IPS DF 19.7 (cell line): ENCODE results near the gene PLEKHJ1.

Experiments used
- DNase-seq: peaks from one replicate; pipeline ENCODE4 v3.0.0-alpha.2; 2013; ENCODE audit warnings: low read depth, low spot score

Gene PLEKHJ1

DNA sequence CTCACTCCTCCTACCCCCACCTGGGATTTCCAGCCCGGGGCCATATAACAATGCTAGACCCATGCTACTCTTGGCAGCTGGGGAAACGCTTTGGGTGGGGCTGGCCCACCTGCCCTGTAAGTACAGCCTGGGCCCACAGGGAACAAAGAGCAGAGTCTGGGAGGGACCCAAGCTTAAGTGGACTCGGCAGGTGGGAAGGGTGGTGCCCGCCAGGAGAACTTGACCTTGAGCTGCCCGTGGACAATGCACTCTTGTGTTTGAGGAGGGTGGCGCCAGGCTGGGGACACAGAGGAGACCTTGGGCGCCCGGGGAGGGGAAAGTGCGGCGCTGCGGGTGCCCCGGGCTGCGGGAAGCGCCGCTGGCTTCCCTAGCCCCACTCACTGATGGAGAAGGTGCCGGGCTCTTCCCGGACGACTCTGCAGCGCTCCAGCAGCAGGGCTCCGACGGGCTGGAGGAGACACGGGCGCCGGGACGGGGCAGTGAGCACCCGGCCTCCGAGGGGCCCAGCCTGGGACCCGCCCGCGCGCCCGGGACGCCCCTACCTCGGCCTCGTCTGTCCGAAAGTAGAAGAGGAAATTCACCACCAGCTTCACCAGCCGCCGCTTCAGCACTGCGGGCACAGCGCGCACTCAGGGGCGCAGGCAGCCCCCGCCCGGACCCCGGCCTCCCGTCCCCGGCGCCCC, 607 bp downstream of the PLEKHJ1 start:
- DNase-seq = no peak

GRCh38 chr19:2234996-2235380, 1.1 kb downstream of the PLEKHJ1 start:
- DNase-seq = no peak

DNA sequence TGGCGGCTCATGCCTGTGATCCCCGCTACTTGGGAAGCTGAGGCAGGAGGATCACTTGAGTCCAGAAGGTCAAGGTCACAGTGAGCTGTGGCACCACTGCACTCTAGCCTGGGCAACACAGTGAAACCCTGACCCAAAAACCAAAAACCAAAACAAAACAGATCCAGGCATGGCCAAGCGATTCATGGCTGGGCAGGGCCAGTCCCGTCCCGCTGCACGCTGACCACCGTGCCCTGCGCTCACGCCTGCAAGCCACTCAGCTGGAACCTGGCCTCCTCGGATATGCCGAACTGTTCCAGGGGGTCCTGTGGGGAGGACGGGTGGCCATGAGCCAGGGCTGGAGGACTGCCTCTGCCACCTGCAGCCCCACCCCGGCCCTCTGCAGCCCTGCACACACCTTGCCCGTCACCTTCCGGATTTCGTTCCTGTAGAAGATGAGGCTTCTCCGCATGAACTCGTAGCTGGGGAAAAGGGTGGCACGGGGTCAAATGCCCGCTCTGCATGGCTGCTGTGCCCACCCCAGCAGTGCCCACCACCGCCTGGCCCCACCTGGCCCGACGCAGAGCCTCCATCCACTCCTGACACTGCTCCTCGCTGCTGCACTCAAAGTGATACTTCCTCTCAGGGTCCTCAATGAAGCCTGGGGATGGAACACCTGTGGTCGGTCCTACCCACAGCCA, 2.4 kb downstream of the PLEKHJ1 start:
- no peak for DNase-seq

DNA sequence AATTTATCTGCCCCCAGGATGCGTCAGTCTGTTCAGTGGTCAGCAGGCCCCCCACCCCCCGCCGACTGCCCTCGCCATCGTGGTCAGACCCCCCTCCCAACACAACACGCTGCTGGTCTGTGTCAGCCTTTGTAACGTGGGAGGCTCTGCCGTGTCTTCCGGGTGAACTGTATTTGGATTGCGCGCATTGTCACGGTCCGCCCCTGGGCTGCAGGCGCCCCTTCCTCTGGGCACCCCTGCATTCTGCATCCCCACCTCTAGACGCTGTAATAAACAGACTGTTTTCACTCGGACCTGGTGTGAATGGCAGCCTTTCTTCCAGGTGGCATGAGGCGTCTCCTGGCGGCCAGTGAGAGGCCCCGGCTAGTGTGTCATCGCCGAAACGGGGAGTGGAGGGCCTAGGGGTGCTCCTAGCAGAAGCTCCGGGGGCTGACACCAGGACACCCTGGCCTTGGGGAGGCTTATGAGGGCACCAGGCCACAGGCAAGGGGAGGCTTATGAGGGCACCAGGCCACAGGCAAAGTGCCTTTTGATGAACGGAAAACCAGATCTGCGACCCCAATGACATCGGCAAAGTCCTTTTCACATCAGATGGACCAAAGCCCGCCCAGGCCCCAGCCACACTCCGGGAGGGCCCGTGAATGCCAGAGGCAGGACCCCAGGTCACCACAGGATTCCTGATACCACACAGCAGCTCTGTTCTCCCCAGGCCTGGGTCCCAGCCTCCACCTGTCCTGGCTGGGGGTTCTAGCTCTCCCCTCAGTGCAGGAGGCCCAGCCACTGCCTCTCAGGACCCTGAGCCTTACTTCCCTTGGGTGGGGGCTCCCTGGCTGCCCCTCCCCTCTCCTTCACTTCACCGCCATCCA, 3.6 kb downstream of the PLEKHJ1 start:
- no peak for DNase-seq

DNA sequence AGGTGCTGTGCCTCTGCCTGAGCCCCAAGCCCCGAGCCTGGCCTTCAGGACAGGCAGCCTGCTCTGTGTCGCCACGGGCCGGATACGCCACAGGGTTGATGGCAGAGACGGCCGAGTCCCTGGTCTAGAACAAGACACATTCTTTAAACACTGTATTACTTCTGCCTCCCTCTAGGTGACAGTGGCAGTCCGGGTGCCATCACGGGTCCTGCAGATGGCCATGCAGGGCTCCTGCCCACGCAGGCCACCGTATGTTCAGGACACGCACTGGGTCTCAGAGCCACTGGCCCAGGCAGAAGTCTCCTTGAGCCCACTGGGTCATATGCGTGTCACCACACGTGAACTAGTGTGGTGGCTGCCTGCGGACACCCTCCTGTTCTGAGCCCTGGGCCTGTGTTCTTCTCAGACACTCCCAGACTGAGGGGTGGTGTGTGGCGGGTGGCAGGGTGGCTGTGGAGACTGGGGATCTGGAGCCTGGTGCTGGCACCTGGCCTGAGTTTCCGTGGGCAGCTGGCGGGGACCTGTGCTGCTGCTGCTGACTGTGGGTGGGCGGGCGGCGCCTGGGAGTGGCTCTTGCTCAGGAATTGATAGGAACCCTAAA, 4.4 kb downstream of the PLEKHJ1 start:
- DNase-seq = no peak

DNA sequence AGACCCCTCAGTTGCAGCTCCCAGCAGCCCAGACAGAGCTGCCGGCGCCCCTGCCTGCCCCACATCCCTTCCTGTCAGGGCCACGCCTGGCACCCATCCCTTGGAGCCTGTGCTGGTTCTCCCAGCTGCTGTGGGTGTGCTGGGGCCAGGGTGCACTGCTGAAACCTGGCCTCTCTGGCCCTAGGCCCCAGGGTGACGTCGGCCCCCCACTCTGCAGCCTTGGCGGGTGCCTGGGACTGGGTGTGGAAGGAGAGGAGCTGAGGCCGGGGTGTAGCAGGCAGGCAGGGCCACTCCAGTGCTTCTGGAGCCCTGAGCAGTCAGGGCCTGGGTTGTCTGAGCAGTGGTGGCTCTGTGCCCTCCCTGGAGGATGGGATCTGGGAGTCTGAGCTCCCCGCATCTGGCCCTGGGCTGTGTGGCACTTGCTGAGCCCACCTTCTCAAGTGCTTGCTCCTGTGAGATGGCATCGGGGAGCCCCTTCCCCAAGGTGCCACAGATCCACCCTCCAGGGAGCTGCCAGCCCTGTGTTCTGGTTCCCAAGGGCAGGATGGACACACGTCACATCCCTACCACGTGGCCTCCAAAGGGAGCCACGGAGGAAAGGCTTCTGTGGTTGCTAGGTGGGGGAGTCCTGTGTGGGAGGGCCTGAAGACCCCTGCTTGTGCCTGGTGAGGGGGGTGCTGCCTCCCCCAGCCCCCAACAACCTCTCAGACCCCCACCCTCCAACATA, 5.2 kb downstream of the PLEKHJ1 start:
- no peak for DNase-seq

- no peak for DNase-seq
Measured at GRCh38 chr19:2230033-2230531, 6.0 kb downstream of the PLEKHJ1 start.

DNA sequence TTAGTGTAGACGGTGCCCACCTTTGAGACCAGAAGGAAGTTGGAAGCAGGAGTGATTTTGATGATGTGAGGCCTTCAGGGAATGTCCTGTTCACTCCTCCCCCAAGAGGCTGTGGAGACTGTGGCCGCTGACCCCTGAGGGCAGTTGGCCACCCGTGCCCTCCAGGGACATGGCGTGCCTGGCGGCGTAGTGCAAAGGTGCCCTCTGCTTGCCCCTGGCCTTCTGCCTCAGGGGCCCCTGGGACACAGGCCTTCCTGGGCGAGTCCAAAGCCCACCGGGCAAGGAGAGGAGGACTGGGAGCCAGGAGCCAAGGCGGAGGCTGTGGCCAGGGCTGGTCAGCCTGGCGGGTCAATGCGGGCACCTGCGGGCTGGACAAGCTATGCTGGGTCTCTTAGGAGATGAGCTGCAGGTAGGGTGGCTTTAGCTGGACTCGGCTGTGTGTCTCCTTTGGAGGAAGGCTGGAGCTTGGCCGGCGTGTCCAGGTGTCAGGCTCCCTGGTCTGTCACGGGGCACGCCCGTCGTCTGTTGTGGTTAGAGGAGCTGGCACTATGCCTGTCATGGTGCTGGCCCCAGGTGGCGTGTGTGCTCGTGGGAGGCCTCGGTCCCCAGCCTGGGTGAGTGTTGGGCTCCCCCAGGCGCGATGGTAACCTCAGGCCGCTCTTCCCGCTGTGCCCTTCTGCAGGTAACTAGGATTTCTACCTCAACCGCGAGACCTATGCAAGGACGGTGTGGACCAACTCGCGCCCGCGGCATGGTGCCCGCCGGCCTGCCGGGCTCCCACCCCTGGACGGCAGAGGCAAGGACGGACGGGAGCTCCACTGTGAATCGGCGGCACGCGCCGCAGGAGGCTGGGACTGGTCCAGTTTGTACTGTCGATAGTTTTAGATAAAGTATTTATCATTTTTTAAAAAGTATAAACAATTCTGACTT, 6.8 kb downstream of the PLEKHJ1 start:
- DNase-seq = no peak

DNA sequence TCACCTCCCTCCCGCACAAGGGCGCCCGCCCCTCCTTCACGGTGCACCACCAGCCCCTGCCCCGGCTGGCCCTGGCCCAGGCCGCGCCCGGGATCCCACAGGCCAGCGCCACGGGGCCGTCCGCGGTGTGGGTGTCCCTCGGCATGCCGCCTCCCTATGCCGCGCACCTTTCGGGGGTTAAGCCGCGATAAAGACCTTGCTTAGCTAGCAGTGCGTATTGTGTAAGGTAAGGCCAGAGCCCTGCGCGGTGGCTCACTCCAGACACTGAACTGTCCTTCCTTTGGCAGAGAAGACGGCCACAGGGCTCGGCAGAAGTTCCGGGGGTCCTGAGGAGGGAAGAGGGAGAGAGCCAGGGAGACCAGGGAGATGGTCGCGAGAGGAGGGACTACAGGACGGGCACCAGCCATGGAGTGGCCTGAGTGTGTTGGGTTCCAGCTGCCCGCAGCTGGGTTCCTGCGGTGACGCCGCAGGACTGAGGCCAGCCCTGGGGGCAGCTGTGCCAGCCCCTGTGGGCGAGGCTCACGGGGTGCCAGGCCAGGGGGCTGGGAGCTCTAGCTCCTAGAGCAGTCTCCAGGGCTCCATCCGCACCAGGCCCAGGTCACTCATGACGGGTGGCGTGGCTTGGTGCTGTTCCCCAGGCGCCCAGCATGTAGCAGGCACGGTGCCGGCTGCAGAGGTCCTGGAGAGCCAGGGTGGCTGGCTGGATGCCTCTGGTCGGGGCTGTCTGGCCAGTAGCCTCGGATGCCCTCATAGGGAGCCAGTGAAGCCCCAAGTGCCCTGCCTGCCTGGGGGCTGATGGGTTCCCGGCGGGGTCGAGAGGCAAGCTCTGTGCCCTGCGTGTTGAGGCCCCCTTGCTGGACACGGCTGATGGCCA, 7.7 kb downstream of the PLEKHJ1 start:
- no peak for DNase-seq

DNA sequence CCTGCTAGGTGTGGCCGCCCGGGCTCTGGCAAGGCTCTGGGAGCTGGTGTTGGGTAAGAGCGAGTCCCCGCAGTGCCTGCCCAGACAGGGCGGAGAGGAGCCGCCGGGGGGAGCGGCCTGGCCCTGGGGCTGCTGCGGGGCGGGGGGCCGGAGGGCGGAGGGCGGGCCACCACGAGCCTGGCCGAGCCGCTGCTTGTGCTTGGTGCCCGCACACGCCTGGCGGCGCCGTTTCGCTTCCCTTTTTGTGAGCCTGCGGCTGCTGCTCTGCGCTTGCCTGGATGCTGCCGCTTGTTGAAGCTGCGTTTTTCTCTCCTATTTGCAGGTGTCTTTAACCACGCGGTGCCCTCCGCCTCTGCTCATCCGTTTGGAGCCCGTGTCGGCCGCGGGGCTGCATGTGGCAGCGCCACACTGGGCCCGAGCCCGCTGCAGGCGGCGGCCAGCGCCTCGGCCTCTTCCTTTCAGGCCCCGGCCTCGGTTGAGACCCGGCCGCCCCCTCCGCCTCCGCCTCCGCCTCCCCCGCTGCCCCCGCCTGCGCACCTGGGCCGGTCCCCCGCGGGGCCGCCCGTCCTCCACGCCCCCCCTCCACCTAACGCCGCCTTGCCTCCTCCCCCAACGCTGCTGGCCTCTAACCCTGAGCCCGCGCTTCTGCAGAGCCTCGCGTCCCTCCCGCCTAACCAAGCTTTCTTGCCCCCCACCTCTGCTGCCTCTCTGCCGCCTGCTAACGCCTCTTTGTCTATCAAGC, 8.5 kb downstream of the PLEKHJ1 start:
- DNase-seq = no peak

GRCh38 chr19:2226840-2227360, 9.2 kb downstream of the PLEKHJ1 start:
- no peak for DNase-seq

GRCh38 chr19:2226051-2226839, 9.9 kb downstream of the PLEKHJ1 start:
- DNase-seq = no peak

- DNase-seq = no peak
Measured at GRCh38 chr19:2225415-2226050, 10.6 kb downstream of the PLEKHJ1 start.

DNA sequence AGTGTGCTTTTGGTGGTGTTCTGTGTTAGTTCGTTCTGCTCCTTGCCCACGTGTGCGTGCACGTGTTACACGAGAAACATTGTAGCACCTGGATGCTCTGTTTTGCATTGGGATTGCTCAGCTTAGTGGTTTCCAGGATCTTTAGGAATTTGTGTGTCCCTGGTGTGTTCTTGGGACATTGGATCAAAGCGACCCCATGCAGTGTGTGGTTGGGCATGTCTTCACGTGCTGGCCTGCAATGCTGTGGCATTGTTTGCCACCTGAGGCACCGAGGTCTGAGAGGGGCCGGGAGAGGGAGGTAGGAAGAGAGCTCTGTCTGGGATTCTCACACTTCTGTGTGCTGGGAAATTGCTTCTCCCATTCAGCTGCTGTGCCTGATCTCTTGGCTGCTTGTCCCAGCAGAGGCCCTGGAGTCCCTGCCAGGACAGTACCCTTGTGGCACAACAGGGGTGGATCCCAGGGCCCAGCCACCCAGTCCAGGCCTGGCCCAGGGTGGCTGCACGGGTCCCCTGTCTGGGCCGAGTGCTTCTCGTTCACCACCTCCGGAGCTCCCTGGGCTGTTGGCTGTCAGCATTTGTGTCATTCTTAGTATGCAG, 11.3 kb downstream of the PLEKHJ1 start:
- no peak for DNase-seq

DNA sequence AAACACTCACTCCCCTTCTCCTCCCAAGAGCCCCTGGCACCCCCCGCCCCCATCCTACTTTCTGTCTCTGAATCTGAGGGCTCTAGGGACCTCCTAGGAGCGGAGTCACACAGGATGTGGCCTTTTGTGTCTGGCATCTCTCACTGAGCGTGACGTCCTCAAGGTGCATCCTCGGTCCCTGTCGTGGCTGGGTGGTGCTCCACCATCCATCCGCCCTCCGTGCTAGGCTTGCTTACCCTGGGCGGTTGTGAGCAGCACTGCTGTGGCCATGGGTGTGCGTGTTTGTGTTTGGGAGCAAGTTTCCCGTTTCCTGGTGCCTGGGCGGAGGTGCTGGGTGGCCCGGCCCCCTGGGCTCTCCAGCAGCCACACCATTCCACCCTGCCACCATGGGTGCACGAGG, 12.2 kb downstream of the PLEKHJ1 start:
- no peak for DNase-seq

- no peak for DNase-seq
Measured at GRCh38 chr19:2223391-2223790, 12.7 kb downstream of the PLEKHJ1 start.

DNA sequence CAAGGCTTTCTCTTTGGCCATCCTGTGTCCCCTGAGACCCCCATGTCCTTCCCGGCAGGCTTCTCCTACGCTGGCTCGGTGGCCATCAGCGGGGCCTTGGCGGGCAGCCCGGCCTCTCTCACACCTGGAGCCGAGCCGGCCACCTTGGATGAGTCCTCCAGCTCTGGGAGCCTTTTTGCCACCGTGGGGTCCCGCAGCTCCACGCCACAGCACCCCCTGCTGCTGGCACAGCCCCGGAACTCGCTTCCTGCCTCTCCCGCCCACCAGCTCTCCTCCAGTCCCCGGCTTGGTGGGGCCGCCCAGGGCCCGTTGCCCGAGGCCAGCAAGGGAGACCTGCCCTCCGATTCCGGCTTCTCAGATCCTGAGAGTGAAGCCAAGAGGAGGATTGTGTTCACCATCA, 14.2 kb downstream of the PLEKHJ1 start:
- DNase-seq = no peak
